Ureter (tissue), 1 donor: ENCODE data around the gene C17orf67. TPM values are rescaled to one million over a fixed set of nuclear protein-coding genes. Genes with fewer than 3 reads are reported as not detected.
"Not testable (repeated sequence)": the region's sequence is repeated elsewhere in the genome, so short reads cannot be mapped to it uniquely, and the experiment has no call there.

Experiments
- DNase-seq: peaks from one replicate; pipeline ENCODE4 v3.0.0-alpha.2; 2020; ENCODE audit warnings: low spot score
- total RNA-seq: library from RNA; stranded (reverse); gene quantifications from one replicate; pipeline ENCODE4 v1.2.4, GENCODE V29; 2023
- donor health status: DM: yes; HTN: yes; CAD: no.

Gene C17orf67
- total RNA-seq, 1 donor from 2014 or later, result 3.2 TPM

DNA sequence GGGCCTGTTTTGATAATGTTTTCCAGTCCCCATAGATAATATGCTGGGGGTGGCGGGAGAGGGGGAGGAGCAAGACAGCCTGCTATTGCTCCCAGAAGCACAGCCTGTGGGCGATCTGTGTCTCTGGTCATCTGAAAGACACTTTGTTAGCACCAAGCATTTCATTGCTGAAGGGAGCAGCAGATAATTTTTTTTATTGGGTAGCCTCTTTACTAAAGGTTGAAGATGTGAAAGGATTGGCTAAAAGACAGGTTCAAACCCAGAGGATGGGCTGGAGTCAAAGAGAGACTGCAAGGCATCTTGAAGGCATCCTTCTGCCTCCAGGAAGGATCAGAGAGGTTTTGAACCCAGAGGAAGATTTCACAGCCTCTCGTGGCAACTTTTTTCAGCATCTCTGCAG, 60.6 kb downstream of the C17orf67 start:
- DNase-seq, result no peak

DNA sequence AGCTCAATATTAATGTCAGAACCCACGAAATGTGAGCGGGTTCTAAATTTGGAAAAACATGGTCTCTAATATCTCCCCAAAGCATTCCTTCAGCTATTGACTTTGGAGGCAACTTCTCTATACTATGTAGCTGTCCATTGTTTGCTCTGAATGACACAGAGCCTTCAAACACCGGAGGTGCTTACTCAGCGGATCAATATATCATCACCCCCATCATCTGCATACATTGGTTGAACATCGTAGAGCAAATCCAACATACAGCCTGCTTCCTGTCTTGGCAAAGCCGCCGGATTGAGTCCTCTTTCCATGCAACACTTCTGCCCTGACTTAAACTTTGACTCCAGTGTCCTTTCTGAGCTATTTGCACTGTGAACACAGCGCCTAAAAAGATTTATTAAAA, 61.3 kb downstream of the C17orf67 start:
- no peak for DNase-seq

DNA sequence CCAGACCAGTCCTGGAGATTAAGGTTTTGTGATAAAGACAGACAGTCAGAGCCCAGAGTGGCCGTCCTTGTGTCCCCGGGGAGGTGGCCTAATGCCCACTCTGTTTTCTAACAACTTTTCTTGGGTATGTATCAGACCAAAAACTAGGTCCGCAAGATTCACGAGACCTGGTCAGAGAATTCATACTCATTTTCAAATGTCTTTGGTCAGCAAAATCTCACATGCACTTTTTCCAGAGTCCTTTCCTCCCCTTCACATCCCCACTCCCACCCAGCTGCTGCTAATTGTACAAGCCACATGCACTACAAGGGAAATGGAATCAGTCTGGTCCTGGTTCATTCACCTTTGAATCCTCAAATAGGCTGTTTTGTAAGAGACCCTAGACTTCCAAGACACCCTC, 61.7 kb downstream of the C17orf67 start:
- DNase-seq, result no peak

DNA sequence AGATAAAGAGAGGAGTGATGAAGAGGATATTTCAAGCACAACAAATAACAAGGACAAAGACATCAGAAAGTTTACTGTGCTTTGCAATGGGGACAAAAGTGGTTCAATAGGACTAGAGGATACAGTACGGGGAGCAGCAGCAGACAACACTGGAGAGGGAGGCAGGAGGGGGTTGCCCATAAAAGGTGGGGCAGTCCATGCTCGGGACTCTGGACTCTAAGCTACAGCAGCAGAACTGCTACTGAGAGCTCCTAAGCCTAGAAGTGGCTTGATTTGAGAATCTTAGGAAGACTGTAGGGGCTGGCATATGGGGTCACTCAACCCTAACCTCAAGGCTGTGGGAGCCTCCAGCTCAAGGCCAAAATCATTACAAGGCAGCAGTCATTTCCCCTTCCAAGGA, 62.2 kb downstream of the C17orf67 start:
- DNase-seq, result no peak

DNA sequence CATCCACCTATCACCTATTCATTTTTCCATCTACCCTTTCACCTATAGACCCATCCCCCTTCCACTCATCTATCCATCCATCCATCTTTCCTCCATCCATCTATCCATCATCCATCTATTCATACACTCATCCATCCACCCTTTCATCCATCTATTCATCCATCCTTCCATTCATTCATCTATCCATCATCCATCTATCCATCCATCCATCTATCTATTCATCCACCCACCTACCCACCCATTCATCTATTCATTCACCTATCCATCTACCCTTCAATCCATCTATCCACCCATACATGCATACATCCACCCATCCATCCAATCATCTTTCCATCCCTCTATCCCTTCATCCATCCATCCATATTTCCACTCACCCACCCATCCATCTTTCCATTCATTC, 63.3 kb downstream of the C17orf67 start:
- DNase-seq, result no peak

DNA sequence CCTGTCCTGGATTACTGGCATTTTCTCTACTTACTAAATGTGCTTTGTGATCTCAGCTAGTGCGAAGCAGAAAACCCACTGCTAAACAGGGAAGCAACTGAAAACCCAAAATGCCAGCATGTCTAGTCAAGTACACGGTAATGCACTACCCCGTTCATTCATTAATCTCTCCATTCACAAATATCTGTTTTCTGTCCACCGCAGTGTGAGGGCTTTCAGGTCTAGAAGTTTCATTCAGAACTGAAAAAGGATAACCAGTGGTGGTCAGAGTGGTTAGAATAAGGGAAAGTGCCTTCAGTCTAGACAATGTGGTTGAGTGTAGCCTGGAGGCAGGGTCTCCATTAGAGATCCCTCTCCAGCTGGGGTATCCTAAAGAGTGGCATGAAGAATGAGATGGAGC, 68.3 kb downstream of the C17orf67 start:
- DNase-seq, result no peak

DNA sequence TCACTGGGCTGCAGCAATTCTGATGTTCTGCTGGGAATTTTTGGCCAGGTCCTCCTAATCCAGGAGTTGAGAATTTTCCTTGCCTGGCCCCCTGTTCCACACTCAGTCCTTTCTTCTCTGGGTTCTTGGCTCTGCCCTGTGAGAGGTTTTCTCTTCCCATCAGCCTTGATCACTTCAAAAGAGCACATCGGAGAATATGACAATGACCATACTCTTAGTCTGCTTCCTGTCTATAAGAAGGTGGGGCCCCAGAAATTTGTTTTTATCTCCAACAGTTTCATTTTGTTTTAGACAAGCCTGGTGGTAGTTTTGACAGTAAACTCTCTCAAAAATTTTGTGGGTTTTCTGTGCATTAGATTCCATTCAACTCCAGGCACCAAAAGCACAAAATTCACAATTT, 70.7 kb downstream of the C17orf67 start:
- no peak for DNase-seq

DNA sequence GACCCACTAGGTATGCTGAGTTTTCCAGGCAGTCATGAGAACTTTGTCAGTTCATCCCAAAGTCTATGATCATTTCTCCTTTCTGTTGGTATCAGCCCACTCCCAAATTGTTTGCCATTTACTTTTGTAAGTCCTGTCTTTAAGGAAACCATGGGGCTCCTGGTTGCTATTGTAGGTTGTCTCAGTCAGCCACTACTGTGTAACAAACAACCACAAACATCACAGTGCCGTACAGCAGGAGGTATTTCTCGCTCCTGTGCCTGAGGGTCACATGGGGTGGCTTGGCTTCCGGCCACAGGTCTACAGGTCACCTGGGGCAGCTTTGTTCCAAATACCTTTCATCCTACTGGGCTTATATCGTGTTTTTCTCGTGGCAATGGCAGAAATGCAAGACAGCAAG, 71.6 kb downstream of the C17orf67 start:
- DNase-seq, result no peak

DNA sequence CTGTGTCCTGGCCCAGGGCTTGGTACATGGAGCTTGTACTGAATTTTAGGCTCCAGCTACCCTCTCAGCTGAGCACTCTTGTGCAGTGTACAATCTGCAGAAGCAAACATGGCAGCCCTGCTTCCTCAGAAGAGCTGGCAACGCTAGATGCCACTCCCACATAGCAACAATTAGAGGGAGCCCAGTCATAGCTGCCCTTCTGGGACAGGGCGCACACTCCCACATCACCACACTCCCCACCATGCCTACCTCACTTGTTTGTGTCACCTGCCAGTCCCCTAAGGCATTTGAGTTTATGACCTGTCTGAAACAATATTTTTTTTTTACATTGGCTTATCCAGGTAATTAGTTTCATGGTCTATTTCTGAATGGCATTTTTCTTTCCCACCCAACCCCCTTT, 72.3 kb downstream of the C17orf67 start:
- DNase-seq, result no peak

DNA sequence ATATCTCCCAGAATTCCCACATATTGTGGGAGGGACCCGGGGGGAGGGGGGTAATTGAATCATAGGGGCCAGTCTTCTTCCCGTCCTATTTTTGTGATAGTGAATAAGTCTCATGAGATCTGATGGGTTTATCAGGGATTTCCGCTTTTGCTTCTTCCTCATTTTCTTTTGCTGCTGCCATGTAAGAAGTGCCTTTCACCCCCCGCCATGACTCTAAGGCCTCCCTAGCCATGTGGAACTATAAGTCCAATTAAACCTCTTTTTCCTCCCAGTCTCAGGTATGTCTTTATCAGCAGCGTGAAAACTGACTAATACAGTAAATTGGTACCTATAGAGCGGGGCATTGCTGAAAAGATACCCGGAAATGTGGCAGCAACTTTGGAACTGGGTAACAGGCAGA, 76.1 kb downstream of the C17orf67 start:
- not testable (repeated sequence) for DNase-seq

DNA sequence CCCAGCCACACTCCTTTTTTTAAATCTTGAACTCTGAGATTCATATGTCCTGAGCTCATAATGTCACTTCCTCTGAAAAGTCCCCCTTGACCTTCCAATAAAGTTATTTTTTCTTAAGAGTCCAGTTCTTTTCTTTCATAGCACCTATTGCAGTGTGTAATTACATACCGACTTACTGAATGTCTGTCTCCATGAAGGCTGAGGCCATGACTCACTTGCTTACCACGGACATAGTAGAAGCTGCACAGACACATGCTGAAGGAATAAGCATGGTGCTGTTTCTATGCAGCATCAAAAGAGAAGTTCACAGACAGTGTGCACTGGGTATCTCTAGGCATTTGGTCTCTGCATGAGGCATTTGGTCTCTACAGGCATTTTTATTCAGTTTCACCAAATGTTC, 77.2 kb downstream of the C17orf67 start:
- DNase-seq, result no peak

DNA sequence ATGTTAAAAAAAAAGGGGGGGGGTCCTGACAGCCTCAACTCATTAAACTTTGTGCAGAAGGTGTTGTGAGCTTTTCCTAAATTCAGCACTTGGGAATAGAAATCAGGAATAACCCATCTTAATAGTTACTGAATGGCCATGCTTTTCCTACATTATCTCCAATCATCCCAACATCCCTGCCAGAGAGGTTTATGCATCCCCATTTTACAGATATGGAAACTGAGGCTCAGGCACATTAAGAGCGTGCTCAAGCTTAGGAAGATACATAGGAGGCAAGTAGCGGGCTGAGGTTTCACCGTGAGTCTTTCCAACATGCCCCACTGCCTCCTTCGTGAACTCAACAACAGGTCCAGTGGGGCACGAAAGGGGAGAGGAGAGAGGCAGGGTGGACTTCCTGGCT, 78.4 kb downstream of the C17orf67 start:
- DNase-seq, result no peak

DNA sequence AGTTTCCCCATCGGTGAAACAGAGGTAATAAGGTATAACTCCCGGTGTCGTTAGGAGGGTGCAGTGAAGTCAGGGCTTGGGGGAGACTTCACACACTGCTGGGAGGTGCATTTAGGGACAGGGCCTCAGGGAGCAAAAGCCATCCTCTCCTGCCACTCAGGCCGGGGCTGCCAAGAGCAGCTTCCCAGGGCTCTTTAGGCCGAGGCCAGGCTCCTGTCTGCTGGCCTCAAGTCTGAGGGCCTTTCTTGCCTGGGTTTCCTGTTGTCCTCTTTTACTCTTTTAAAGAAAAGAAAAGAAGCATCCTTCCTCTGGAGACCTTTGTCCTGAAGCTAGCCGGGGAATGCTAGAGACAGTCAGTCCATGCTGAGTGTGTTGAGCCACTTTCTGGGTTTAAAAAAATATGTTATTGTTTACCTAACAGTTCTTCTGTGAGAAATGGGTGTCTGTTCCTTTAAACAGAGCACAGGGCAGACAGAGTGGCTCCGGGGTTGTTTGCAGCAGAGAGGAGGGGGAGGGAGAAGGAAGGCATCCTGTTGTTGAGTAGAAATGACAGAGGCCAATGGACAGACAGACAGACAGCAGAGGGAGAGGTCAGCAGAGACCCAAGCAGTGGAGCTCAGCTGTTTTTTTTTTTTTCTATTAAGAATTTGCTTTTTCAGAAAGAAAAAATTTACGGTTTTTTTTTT, 79.1 kb downstream of the C17orf67 start:
- DNase-seq, result no peak

DNA sequence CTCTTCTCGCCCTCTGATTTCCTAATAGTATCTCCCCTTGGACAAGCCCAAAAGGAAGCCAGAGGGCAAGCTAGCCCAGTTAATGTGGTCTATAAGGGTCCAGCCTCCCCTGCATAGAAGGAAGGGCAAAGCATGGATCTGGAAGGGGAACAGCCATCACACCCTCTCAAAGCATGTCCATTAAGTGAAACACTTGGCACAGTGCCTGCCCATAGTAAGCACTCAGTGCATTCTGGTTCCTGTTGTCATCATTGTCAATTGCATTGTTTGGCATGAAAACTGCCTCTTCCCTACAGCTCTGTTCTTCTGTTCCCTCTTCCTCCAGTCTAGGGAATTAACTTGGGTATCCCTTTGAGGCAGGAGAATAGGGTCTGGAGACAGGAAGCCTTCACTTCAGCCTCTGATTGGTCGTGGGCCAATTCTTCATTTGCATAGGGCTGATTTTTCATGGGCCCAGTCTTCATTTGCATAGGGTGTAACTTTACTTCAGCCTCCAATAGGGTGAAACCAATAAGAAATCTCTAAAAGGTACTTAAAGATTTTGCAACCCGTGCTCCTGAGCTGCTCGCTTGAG, 81.4 kb downstream of the C17orf67 start:
- DNase-seq, result no peak

DNA sequence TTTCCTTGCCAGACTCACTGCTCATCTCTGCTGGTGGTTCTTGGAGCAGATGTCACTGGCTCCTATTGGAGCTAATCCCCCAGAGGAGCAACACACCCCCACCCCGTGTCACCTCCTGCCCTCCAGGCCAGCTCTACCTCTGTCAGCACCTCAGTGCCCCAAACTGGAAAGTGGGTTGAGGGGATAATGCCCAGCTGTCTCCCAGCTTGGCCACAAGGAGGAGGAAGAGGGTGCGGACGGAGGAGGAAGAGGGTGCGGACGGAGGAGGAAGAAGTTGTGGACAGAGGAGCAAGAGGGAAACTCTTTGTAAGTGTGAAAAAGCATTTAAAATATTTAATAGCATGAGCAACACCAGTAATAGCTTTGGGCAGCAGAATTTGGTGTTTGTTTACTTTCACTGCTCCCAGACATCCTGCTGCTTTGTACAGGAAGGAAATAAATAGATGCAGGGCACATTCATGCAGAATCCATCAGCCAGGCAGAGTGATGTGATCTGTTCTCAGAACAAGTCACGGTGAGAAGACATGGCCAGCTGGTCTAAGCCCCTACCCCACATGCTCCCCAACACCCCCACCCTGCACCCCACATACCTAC, 82.5 kb downstream of the C17orf67 start:
- no peak for DNase-seq

DNA sequence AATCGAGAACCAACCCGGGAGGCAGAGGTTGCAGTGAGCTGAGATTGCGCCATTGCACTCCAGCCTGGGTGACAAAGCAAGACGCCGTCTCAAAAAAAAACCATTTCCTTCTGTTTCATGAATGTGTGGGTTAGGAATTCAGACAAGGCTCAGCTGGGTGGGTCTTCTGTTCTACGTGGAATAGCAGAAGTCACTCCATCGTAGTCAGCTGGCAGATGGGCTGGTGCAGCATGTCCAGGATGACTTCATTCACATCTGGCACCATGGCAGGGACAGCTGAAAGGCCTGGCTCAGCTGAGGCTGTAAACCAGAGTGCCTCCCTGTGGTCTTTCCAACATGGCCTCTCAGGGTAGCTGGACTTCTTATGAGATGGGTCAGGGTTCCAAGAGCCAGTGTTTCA, 89.0 kb downstream of the C17orf67 start:
- no peak for DNase-seq

DNA sequence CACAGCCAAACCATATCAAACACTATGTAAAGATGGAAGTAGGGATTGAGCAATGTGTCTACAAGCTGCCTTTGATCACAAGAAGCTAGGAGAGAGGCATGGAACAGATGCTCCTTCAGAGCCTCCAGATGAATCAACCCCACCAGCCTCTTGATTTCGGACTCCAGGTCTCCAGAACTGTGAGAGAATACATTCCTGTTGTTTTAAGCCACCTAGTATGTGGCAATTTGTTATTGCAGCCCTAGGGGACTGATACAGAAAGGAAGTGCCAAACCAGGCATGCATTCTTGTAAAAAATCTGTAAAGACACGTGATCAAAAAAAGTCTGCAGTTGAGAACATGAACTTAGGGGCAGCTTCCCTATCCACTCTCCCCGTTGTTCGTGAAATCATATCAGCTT, 91.1 kb downstream of the C17orf67 start:
- DNase-seq, result no peak

Other genes starting within 250 kb of the C17orf67 start
- gene NOG, start 240.2 kb downstream of the C17orf67 start, total RNA-seq, result 0.60 TPM
- gene DGKE, start 231 bp upstream of the C17orf67 start, total RNA-seq, result 15.4 TPM
- gene TRIM25, start 80.1 kb upstream of the C17orf67 start, total RNA-seq, result 118 TPM
- 17.9 TPM for gene COIL, start 127.1 kb upstream of the C17orf67 start, total RNA-seq
- 79.6 TPM for gene SCPEP1, start 144.2 kb upstream of the C17orf67 start, total RNA-seq